ENCODE data around the gene HACD2. TPM values are rescaled to one million over a fixed set of nuclear protein-coding genes. Genes with fewer than 3 reads are reported as not detected.

The HACD2 gene
- polyA plus RNA-seq, 1 of the 3 experiments (the other 2 are of a cell fraction): 13.8 TPM

DNA sequence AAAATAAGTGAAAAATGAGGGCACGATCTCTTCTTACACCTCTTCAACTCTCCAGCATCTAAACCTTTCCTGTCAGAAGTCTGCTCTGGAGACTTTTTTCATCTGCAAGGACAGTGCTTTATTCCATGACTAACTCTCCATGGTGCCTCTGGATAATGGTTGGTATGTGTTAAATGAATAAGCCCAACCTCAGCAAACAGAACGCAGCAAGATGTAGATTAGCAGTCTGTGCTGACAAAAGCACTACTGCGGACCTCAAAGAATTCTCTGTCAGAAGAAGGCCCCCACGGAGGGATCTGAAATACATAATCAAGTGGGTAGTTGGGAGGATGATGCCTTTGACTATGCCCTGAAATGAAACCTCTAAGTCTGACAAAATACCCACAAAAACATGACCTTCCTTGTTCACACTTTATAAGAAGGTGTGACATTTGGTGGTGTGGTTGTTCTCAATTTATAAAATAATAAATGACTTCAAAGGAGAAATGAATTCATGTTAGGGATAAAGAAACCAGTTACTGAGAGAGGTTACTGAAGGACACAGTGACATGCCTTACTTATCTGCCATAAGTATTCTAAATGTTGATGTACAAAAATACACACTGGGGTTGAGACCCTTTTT, 92.8 kb downstream of the HACD2 start:
- Histone ChIP-seq H3K27me3 (ENCODE audit: insufficient read depth) (no peaks in the 10 kb centered on the region), H3K9ac (no peak overlapping the region), H4K20me1 (ENCODE audit: insufficient read depth) (no peaks in the 10 kb centered on the region), H3F3A (replicated peaks; ENCODE audit: insufficient read depth) (no peaks in the 10 kb centered on the region), H3K4me2 (no peak overlapping the region), H3K9me3 (no peaks in the 10 kb centered on the region), H3K9me2 (no peaks in the 10 kb centered on the region), H2AFZ (ENCODE audit: low read depth) (no peak overlapping the region), H3K4me3 (ENCODE audit: low read depth in 2 of 2, low read length in 1 of 2) (no peak overlapping the region), H3K4me1 (ENCODE audit: control insufficient read depth in 1 of 2, insufficient read depth in 2 of 2, low read depth in 1 of 2, low read length in 1 of 2) (no peaks in the 10 kb centered on the region), H3K36me3 (replicated peaks in 1 of 2; ENCODE audit: control insufficient read depth in 1 of 2, insufficient read depth in 2 of 2, low read length in 1 of 2) (peaks cover 0 to 26% of the 10 kb centered on the region in 2 experiments), H3K27ac (ENCODE audit: low read depth in 2 of 2, low read length in 1 of 2) (no peak overlapping the region), H3K79me2 (ENCODE audit: insufficient read depth) (no peaks in the 10 kb centered on the region)
- ChIA-PET POLR2A (no interaction called here), CTCF (interaction anchor here (0.9 to 13.4 kb wide), 3 partner anchors 67 to 161 kb away, joined by 3 to 275 read pairs (median 28); no protein-coding TSS in a partner anchor)
- 89% methylated on average over 4 of the region's 4 CpGs for WGBS (ENCODE audit: low lambda C conversion rate)
- TF ChIP-seq RCOR1 (IDR thresholded peaks at IDR 0.05; ENCODE audit: low read length) (no peak), SMC3 (IDR thresholded peaks at IDR 0.05; ENCODE audit: low read depth, low read length) (no peak), FOXJ3 (CRISPR knock-in tag; IDR thresholded peaks at IDR 0.05) (no peak), GABPA (IDR thresholded peaks at IDR 0.05; ENCODE audit: low read depth) (no peak), JUND (IDR thresholded peaks at IDR 0.05) (no peak), RAD21 (IDR thresholded peaks at IDR 0.05; ENCODE audit: low read length) (no peak), YY1 (IDR thresholded peaks at IDR 0.05; ENCODE audit: low read depth) (no peak), ELF1 (IDR thresholded peaks at IDR 0.05) (no peak), GATA2 (CRISPR knock-in tag; IDR thresholded peaks at IDR 0.05) (no peak), SIN3A (IDR thresholded peaks at IDR 0.05; ENCODE audit: borderline replicate concordance, low read depth, low read length) (no peak), TCF12 (IDR thresholded peaks at IDR 0.05) (no peak), EP300 (IDR thresholded peaks at IDR 0.05; ENCODE audit: borderline replicate concordance in 1 of 2, low read depth in 1 of 2, low read length in 1 of 2) (no peak), RFX5 (IDR thresholded peaks at IDR 0.05; ENCODE audit: low read length) (no peak)
- TF ChIP-seq, protein P1, sequence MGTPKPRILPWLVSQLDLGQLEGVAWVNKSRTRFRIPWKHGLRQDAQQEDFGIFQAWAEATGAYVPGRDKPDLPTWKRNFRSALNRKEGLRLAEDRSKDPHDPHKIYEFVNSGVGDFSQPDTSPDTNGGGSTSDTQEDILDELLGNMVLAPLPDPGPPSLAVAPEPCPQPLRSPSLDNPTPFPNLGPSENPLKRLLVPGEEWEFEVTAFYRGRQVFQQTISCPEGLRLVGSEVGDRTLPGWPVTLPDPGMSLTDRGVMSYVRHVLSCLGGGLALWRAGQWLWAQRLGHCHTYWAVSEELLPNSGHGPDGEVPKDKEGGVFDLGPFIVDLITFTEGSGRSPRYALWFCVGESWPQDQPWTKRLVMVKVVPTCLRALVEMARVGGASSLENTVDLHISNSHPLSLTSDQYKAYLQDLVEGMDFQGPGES (IDR thresholded peaks at IDR 0.05; ENCODE audit: low read depth, low read length): no peak
- TF ChIP-seq, protein P2, sequence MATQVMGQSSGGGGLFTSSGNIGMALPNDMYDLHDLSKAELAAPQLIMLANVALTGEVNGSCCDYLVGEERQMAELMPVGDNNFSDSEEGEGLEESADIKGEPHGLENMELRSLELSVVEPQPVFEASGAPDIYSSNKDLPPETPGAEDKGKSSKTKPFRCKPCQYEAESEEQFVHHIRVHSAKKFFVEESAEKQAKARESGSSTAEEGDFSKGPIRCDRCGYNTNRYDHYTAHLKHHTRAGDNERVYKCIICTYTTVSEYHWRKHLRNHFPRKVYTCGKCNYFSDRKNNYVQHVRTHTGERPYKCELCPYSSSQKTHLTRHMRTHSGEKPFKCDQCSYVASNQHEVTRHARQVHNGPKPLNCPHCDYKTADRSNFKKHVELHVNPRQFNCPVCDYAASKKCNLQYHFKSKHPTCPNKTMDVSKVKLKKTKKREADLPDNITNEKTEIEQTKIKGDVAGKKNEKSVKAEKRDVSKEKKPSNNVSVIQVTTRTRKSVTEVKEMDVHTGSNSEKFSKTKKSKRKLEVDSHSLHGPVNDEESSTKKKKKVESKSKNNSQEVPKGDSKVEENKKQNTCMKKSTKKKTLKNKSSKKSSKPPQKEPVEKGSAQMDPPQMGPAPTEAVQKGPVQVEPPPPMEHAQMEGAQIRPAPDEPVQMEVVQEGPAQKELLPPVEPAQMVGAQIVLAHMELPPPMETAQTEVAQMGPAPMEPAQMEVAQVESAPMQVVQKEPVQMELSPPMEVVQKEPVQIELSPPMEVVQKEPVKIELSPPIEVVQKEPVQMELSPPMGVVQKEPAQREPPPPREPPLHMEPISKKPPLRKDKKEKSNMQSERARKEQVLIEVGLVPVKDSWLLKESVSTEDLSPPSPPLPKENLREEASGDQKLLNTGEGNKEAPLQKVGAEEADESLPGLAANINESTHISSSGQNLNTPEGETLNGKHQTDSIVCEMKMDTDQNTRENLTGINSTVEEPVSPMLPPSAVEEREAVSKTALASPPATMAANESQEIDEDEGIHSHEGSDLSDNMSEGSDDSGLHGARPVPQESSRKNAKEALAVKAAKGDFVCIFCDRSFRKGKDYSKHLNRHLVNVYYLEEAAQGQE (IDR thresholded peaks at IDR 0.05; ENCODE audit: low read depth, low read length): no peak
- TF ChIP-seq, protein P3, sequence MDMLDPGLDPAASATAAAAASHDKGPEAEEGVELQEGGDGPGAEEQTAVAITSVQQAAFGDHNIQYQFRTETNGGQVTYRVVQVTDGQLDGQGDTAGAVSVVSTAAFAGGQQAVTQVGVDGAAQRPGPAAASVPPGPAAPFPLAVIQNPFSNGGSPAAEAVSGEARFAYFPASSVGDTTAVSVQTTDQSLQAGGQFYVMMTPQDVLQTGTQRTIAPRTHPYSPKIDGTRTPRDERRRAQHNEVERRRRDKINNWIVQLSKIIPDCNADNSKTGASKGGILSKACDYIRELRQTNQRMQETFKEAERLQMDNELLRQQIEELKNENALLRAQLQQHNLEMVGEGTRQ (IDR thresholded peaks at IDR 0.05; ENCODE audit: borderline replicate concordance, low read depth, low read length): no peak
- no peak for DNase-seq

Measured in SK-N-SH (cell line).